Activated CD4-positive, alpha-beta T cell treated with anti-CD3 and anti-CD28 coated beads for 4 hours (primary cell): Measurements from ENCODE around the gene ITK.
"Not testable (repeated sequence)": the region's sequence is repeated elsewhere in the genome, so short reads cannot be mapped to it uniquely, and the experiment has no call there.

ENCODE experiments used
- DNase-seq, 2 donors: peaks; one replicate each; pipeline ENCODE4 v3.0.0-alpha.2; 2020

ITK gene

GRCh38 chr5:157213527-157214243 is 33.0 kb downstream of the ITK start:
- no peak for DNase-seq

DNA sequence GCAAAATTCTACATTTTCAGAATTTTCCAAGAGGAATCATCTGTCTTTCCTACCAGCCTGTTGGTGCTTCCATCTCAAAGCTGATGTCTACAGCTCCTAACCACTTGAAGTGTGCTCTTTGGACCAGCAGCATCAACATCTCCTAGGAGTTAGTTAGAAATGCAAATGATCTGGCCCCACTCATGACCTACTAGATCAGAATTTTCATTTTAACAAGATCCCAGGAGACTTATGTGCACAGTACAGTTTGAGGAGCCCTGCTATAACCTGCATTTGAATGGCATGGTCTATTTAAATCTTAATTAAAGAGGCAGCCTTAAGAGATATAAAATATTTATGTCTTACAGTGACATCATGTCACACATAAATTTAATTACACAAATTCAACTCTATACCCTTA is 33.8 kb downstream of the ITK start:
- DNase-seq: no peak

- no peak for DNase-seq
Observed at GRCh38 chr5:157214861-157215513, 34.3 kb downstream of the ITK start.

GRCh38 chr5:157215514-157216167 is 35.0 kb downstream of the ITK start:
- DNase-seq: no peak

DNA sequence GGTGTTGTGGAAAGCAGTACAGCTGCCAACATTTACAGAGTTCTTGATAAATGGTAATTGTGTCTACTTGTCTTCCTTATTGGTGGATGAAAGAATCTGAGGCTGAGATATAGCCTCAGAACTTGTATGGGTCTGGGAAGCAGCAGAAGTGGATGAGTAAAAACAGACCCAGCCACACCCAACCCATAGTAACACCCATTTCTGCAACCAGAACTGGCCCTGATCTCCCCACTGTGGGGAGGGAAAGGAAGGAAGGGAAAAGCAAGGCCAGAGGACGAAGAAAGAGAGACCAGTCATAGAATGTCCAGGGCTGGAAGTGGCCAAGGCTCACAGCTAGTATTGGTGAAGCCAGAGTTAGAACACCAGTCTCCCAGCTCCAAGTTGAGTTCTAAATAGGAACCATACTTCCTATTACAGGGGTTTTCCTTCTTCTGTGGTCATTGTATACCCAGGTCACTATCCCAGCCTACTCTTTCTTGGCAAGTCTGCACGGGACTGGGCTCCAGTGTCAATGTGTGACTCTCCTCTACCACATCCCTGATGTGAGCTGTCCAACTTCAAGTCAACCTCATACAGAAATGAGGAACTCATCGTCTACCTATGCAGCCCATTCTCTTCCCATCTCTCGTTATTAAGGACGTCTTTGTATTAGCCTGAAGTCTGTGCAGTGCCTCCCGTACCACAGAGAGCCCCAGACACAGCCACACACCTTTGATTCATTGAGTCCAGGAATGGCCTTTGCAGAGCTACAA is 35.9 kb downstream of the ITK start:
- DNase-seq: no peak

DNA sequence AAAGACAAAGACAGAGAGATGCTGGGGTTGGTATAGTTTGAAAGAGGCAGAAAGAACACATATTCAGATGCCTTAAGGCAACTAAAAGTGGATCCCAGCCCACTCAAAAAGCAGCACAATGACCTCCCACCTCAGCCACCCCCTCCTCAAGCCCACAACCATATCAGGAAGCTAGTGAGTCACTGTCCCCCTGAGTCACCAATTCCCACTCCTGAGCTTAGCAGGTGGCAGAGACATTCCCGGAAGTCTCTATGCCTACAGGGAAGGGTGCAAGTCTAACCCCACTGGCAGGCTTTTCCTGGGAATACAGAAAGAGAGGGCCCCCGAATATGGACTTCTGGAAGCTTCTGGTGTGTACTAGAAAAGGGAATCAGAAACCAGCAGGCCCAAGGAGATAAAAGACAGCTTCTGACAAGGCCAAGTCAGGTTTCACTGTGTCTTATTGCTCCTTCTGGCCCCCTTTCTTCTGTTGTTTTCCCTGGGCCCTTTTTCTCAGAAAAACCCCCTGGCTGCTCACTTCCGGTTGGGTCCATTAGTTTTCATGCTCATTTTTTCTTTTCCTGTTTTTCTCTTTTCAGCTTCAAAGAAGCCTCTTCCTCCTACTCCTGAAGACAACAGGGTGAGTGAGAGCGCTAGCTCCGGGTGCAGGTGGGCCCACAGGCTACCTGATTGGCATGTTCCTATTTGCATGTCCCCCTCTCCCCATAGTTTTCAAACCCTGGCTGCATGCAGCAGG is 36.8 kb downstream of the ITK start:
- DNase-seq: peak; percentile 79 to 84

GRCh38 chr5:157219491-157220271 is 39.0 kb downstream of the ITK start:
- no peak for DNase-seq

DNA sequence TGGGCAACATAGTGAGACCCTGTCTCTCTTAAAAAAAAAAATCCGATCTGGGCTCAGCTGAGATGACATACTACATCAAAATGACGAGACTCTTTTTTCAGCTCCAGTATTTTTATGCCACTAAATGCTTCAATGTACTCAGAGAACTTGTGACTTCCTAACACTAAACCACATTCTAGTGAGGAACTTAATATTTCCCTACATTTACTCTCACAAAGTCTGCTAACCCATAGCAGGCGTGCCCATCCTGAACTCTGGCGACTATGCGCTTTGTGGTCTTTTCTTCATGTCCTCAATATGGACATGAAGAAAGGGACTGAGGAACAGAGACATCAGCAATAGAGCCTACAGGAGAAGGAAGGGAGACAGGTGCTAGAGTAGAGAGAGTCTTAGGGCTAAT is 41.3 kb downstream of the ITK start:
- DNase-seq: no peak

DNA sequence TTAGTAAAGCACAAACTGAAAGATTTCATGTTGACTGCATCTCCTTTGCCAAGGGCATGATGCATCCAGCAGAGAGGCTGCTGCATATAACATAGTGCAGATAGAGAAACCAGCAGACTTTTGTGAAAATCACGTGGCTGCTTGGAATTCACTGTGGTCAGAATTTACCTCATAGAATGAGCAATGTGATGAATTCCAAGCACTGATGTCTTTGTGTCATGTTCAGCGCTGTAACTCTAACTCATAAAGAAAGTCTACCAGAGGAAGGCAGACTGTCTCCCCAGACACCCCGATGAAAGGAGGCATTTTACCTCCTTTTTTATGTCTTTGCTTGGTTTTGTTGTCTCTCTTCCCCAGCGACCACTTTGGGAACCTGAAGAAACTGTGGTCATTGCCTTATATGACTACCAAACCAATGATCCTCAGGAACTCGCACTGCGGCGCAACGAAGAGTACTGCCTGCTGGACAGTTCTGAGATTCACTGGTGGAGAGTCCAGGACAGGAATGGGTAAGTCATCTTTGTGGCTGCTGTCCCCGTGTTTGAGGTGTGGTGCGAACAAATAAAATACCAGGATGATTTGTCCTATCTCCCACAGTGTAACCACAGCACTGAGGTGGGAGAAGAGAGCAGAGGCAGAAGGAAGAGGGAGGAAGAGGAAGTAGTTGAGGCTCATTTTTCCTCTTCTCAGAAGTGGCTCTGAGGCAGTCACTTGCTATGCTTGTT is 42.0 kb downstream of the ITK start:
- peak; percentile 79 to 86 for DNase-seq

DNA sequence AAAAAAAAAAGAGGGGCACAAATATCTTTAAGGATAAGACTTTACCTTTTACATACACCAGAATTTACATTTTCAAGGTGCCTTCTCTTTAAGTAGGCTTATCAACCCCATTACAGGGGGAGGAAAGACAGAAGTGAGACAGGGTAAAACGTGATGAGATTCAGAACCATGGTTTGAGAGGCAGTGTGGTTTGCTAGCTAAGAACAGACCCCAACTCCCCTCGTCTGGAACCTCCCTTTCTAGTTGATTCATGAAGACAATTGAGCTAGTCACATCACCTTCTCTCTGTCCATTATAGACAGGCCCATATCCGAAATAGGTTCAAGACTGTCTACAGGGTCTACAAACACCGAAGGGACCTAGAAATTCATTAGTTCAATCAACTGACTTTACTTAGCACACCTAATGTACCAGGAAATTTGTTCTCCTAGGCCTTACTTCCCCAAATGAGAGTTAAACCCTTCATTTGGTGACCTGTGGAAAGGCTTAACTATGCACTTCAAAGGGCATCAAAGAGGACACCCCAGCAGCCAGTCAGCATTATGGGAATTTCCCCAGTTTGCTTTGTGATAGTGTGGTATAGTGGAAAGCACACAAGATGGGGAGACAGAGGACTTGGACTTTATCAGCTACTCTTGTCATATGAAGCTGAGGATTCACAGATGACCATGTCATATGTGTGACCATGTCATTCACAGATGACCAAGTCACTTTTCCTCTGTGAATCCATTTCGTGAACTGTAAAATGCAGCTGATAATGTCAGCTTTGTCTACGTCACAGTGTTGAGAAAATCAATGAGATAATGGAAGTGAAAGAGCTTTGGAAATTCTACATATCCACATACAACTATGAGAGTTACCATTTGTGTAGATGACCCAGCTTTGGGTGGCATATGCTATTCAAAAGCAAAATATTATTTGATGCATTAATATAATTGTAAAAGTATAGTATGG is 45.1 kb downstream of the ITK start:
- no peak for DNase-seq

DNA sequence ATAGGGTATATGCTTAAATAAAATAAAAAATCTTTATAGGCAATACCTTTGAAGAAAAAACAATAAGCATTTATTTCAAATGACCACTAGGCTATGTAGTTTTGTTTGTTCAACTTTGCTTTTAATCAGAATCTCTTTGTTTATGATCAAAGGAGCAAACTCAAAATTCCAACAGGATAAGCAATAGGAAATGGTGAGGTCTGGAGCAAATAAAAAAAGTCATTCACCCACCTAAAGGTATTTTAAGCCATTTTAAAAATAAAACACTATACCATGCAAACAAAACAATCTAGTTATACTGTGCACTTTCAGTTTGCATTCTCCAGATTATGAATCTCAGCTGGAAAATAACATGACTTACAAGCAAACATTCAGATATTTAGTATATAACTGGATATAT is 50.0 kb downstream of the ITK start:
- no peak for DNase-seq

DNA sequence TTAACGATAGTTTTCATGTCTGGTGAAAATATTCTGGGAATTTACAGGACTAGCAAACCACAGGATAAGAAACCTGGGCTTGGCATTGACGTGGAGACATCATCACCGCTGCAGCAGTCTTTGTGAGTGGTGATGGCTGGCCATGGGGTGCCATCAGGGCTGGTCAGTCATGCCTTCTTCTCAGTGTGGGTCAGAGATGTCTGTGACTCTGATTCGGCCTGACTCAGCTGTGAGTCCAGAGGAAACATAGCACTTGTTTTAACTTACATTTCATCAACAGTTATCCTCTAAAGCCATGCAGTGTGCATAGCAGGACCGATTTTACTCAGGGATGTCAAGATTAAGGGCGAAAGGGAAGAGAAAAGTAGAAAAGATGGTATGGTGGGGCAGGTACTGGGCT is 52.1 kb downstream of the ITK start:
- no peak for DNase-seq

DNA sequence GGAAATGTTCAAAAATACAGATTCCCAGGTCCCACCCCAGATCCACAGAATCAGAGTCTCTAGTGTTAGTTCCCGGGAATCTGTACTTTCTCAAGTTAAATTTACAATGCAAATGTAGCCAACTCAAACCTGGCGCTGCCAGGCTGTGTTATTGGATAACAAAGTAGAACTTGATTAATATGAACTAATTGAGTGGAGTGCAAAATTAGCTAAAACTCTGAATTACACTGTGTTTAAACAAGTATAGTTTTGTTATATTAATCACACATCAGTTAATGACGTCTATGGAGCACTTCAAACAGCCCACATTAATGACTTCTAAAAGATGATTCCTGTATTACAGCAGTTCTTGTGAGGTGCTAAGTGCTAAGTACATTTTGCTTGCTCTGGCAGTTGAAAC is 52.9 kb downstream of the ITK start:
- DNase-seq: no peak

- no peak for DNase-seq
Observed at GRCh38 chr5:157236423-157236822, 55.8 kb downstream of the ITK start.

GRCh38 chr5:157241483-157241882 is 60.8 kb downstream of the ITK start:
- DNase-seq: no peak

- DNase-seq: not testable (repeated sequence)
Observed at GRCh38 chr5:157244704-157245103, 64.1 kb downstream of the ITK start.

DNA sequence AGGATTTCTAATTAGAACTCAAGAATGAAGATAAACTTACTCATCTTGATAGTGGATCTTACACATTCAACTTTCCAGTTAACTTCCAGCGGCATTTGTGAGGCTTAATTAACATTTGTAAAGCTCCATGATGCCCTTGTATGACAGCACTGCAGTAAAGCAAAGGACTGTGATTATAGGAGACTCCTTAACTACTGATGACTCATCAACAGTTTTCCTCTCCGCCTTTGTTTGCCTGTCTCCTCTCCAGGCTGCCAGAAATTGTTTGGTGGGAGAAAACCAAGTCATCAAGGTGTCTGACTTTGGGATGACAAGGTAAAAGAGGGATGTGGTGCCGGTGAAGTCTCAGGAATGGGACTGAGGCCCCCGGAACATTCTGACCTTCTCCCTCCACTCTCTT is 64.8 kb downstream of the ITK start:
- no peak for DNase-seq

DNA sequence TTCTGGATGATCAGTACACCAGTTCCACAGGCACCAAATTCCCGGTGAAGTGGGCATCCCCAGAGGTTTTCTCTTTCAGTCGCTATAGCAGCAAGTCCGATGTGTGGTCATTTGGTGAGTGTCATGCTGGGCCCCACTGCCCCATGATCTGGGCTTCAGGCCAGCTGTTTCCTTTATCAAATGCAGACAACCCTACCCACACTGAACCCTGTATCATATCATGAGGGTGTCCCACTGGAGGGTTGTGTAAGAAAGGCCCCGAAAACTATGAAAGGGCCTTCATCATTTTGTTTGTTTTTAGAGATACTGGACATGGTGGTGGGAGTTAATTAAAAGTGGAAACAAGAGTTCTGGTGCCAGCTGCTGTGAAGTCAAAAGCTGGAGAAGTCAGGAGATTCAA is 65.2 kb downstream of the ITK start:
- no peak for DNase-seq

DNA sequence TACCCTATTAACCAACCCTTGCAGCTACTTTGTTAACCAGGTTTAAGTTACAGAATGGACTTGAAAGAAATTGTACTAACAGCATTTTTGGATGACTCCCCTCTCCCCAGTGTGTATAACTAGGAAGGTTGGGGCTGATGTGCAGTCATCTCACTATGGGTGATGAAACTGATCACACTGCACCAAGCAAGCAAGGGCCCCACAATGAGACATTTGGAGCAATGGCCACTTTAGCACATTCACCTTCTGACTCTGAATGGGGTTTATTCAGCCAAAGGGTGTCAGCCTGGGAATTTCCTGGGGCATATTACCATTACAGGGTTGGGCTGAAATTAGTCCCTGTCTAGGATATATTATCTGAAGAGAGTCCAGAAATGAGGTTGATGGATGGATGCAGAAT is 66.6 kb downstream of the ITK start:
- no peak for DNase-seq
